Femur (tissue), 1 donor: ENCODE measurements around the gene RASA4.
"Not testable (repeated sequence)": the region's sequence is repeated elsewhere in the genome, so short reads cannot be mapped to it uniquely, and the experiment has no call there.

ENCODE experiments used
- DNase-seq: peaks from one replicate; pipeline ENCODE4 v3.0.0-alpha.2; 2017

Gene RASA4

DNA sequence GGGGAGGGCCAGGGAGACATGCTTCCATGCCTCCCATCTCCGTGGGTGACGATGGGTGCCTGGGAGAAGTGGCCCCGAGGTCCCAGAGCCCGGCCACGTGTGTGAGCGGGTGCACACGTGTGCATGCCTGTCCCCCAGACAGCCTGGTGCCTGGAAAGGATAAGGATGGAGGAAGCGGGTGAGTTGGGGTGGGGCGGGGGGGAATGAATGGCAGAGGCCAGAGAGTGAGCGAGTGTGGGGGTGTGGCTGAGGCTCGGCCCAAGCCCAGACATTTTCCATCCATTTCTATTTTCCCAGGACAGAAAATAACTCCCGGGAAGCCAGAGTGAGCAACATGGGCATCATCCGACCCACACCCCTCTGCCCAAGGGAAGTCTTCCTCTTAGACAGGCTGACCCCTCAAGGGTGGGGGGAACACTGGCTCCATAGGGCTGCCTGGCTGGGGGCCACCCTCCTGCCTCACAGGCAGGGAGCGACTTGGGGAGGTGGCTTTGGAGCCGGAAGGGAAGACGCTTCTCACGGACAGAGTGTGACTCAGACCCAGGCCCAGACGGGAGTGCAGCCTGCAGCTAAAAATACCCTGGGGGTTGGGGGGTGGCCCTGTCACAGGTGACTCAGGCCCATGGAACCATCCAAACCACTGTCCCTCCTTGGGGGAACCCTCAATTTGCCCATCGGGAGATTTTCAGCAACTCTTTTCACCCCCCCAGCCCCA lies 12.0 kb downstream of the RASA4 start:
- not testable (repeated sequence) for DNase-seq

DNA sequence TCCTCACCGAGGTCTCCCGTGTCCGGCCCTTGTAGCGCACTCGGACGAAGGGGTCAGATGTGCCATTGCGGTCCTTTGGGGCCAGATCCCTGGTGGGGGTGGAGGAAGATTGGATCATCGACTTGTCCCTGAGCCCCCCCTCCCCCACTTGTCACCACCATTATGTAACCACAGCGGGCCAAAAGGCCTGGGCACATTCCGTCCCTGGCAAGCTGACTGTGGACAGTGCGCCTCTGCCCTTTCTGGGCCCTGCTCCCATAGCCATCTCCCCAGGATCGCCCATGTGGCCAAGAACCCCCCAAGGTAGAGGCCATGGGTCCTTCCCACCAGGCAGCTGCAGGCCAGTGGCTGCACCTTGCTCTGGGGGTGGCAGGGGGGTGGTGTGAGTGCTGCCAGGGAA lies 14.2 kb downstream of the RASA4 start:
- DNase-seq = not testable (repeated sequence)

DNA sequence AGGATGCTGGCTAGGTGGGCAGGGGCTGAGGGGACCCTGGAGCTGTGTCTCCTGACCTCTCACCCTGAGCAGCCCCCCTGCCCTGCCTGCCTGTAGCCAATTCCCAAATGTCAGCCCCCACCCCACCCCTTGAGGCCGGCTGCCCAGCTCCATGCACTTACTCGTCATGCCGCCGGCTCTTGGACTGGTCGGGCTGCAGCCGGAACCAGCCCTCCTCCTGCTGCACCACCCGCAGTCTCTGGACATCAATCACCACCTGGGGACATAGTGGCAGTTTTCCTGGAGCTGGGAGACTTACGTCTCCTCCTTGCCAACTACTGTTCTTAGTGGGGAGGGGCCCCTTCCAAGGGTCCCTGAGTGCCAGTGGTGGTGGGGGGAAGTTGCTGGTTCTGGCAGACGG lies 16.9 kb downstream of the RASA4 start:
- DNase-seq = not testable (repeated sequence)

DNA sequence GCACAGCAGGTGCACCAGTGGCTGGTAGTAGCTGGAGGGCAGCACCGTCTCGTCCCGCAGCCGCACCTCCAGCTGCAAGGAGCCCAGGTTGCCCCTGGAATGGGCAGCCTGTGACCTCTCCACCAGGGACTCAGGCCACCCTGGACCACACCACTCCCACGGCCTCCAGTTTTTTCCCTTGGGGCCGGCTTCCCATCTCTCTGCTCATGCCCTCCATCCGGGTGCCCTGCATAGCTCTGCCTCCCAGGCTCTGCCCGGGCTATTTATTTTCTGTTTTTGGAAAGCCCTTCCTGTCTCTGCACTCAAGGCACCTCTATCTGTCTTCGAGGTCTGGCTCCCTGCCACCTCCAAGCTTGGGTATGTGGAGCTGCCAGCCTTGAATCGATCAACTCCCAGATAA lies 20.5 kb downstream of the RASA4 start:
- DNase-seq = not testable (repeated sequence)

DNA sequence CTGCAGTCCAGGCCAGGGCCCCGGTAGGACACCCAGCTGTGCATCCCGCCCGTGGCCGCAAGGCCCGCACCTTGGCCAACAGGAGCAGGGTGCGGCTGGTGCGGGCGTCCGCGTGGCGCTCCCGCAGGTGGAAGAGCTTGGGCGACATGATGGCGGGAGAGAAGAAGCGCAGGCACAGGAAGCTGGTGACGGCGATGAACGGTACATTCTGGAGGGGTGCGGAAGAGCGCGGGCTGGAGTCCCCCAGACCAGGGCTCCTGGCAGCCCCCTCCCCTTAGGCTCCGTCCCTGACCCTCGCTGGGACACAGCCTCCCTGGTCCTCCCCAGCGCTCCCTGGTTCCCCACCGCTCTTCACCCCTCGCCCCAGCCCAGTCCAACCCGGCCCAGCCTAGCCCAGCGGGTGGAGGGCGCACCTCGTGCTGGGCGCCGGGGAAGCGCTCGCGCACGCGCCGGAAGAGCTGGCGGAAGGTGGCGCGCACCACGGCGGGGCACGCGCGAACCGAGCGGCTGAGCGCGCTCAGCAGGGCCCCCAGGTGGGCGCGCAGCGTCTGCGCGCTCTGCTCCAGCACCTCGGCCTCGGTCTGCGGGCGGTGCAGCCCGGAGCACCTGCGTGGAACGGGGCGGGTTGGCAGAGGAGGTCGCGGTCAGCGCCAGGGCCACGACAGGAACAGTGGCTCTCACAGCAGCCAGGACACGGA lies 22.8 kb downstream of the RASA4 start:
- DNase-seq = not testable (repeated sequence)

DNA sequence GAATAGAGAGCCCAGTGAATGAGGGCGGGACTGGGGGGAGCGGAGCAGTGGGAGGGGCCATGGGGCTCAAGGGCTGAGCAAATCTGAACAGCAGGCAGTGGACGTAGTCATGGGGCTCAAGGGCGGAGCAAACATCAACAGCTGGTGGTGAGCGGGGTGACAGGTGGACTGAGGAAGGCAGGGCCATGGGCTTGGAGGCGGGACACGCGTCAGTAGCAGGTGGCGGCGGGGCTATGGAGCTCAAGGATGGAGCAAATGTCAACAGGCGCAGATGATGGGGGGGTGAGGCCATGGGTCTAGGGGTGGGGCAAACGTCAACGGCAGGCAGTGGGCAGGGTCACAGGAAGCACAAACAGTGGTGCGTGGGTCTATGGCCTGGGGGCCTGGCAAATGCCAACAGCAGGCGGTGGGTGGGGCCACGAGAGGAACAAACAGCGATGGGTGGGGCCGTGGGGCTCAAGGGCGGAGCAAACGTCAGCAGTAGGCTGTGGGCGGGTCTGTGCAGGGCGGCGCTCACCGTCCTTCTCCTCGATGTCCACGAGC lies 24.0 kb downstream of the RASA4 start:
- DNase-seq = not testable (repeated sequence)

DNA sequence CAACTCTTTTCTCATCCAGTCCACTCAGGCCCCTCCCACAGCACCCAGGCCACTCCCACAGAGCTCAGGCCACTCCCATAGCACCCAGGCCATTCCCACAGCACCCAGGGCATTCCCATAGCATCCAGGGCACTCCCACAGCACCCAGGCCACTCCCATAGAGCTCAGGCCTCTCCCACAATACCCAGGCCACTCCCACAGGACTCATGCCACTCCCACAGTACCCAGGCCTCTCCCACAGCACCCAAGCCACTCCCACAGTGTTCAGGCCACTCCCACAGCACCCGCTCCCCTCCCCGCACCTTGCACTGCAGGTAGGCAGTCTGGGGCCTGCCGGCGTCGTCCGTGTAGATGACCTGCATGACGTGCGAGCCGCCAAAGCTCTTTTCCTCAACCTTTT lies 26.7 kb downstream of the RASA4 start:
- DNase-seq = not testable (repeated sequence)

DNA sequence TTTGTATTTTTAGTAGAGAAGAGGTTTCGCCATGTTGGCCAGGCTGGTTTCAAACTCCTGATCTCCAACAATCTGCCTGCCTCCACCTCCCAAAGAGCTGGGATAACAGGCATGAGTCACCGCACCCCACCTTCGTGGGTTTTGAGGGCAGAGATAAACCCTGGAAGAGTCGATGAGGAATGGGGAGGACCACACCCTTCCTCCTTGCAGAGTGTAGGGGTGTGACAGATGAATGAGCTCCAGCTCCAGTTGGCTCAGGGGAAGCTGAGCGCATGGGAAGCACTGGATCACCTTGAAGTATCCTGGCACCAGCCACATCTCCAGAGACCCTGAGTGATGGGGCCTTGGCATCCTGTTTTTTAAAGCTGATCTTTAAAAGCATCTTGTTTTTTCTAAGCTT lies 33.1 kb downstream of the RASA4 start:
- DNase-seq = not testable (repeated sequence)

DNA sequence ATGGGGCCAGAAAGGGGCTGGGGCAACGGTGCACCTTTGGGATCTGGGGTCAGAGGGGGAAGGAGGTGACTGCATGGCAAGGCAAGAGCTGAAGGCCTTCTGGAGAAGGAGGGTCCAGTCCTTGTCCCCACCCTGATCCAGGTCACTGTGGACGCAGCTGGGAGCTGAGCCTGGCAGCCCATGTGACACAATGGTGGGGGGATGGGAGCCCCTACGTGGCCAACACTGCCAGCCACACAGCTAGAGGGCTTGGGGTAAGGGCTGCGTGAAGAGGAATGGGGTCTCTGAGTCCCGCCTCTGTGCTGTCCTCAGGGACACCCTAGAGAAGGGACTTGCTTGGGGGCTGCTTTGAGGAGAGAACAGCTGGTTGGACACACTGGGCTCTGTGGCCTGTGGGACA lies 34.8 kb downstream of the RASA4 start:
- DNase-seq = not testable (repeated sequence)

DNA sequence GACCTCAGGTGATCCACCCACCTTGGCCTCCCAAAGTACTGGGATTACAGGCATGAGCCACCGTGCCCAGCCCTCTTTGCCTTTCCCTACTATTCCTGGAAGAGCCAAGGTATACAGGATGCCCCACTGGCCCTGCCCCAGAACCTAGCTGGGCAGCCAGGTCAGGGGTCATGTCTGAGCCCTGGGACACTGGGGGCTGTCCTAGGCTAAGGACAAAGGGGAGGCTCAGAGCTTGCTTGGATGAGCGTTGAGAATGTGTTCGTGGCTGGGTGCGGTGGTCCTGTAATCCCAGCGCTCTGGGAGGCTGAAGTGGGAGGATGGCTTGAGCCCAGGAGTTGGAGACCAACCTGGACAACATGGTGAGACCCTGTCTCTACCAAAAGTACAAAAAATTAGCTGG lies 38.1 kb downstream of the RASA4 start:
- DNase-seq = not testable (repeated sequence)

DNA sequence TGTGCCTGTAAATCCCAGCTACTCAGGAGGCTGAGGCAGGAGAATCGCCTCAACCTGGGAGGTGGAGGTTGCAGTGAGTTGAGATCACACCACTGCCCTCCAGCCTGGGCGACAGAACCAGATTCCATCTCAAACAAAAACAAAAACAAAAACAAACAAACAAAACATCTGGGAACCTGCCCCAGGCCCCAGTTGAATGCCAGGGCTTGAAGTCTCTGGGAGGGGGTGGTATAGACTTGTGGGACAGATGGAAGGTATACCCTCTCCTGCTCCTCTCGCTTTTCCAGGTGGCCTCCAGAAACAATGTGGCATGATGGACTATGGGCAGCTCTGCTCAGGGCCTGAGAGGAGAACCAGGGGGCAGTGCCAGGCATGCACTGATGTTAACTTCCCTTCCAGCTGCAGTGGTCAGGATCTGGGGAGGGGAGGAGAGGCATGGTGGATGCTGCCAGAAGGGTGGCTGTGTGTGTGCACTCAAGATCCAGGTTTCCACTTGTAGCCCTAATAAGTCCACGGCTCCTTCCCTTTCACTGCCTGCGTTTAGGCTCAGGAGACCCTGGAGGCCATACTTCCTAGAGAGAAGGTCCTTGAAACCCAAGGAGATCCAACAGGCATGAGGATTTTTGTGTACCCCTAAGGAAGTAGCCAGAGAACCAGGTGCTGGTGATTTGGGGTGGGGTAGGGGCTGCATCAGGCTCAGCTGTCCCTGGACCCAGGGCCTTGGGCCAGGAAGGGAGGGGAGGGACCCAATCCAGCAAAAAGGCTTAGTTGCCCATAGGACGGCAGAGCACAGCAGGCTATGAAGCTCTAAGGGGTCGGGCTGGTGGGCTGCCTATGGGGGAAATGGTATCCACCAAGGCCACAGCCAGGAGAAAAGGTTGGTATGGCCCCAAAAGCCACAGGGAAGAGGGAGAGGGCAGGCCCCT lies 39.0 kb downstream of the RASA4 start:
- not testable (repeated sequence) for DNase-seq

DNA sequence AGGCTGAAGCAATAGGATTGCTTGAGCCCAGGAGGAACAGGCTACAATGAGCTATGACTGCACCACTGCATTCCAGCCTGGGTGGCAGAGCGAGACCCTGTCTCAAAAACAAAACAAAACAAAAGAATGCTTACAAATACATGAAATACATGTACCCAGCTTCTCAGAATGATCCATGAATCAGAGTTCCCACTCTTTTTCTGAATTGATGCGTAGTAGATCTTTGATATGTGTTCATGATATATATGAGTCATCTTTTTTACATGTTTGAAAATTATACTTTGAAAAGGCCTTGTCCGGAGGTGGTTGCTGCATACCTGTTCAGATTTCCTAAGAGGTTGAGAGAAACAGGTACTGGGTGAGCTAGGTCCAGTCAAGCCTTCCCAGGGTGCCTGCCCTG lies 40.2 kb downstream of the RASA4 start:
- not testable (repeated sequence) for DNase-seq

DNA sequence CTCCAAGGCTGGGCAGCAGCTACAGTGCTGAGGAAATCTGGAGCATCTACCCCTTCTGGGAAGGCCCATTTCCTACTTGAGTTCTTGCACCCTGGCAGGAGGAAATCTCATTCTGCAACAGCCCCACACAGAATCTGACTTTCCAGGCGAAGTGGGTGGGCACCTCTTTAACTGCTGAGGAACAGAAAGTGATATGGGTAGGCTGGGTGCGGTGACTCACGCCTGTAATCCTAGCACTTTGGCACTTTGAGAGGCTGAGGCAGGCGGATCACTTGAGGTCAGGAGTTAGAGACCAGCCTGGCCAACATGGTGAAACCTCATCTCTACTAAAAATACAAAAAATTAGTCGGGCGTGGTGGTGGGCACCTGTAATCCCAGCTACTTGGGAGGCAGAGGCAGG lies 41.9 kb downstream of the RASA4 start:
- not testable (repeated sequence) for DNase-seq

DNA sequence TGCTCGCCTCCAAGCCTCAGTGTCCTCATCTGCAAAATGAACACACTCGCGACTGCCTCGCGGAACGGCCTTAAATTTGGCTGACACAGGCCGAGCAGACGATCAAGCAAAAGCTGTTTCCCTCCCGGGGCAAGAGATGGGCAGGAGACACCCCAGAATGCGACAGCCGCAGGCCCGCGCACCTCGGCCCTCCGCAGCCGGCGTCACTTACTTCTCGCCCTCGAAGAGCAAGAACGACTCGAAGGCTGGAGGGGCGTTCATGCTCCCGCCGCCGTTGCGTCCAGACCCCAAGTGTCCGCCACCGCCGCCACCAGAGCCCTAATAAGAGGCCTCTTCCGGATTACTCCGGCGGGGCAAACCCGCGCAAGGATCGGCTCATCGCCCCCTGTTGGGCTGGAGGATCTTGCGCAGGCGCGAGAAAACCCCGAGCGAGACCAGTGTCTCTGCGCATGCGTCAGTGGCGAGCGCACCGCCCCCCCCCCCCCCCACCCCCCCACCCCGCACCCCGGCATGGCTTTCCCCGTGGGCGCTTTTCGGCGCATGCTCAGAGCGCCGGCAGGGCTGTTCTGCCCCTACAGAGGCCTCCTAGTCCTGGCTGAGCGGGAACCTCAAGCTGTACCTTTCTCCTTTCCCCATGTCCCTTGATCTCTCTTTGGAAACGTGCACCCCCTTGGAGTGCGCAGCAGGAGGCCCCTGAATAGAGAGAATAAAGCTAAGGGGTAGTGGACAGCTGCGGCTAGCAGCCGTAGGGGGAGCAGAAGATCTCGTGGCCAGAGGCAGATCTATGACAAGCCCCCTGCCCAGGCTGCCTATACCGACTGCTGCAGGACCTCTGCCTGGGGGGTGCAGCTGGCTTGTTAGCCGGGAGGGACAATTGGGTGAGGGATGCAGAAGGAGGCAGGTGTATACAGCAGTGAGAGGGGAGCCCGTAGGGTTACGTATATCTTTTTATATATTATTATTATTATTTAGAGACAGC lies 44.0 kb downstream of the RASA4 start, which contains the start of gene POLR2J3:
Gene POLR2J3 (minus strand): TSS at position 323 of the 979 bp plus-strand sequence. CDS start 62 bp downstream, at position 261.
- DNase-seq = not testable (repeated sequence)

DNA sequence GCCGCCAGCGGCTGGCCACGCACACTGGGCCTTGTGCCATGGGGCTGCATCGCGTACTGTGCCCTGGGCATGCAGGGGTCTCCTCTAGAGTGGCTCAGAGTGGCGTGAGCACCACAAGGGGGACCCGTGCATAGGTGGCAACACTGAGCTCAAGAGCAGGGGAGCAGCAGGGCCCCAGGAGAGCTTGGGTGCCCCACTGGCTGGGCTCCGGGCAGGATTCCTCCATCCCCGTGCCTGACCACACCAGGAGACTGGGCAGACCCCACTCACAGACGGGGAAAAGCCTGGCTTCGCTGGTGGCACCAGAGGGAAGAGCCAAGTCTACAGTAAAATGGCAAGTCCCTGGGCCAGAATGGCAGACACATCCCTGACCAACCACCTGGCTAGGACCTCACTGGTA lies 47.9 kb downstream of the RASA4 start:
- not testable (repeated sequence) for DNase-seq

DNA sequence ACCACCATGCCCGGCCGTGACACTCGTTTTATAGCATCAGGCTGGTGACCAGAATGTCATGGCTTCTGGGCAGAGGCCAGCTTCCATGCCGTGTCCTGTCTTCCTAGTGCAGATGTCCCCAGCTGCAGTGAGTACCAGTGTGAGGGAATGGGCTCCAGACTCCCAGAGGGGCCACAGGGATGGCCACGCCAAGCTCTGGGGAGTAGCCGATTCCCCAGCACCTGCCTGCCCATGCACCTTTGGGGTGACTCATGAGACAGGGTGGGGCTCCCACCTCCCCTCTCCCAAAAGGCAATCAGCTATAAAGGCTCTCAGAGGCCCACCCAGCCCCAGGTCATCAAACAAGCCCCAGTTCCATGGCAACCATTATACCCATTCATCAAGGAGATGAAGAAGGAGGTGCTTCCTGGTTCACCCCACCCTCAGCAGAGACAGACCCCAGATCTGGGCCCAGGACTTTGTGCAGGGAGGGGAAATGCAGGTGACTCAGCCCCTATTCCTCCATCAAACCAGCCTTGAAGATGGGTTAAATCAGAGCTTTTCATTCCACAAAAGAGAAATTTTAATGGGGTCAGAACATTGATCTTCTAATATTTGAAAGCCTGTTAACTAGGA lies 65.6 kb downstream of the RASA4 start, which contains the start of gene SPDYE2:
Gene SPDYE2 (plus strand): TSS at position 419 of the 615 bp plus-strand sequence. CDS start 2,030 bp downstream, outside the sequence.
- not testable (repeated sequence) for DNase-seq

DNA sequence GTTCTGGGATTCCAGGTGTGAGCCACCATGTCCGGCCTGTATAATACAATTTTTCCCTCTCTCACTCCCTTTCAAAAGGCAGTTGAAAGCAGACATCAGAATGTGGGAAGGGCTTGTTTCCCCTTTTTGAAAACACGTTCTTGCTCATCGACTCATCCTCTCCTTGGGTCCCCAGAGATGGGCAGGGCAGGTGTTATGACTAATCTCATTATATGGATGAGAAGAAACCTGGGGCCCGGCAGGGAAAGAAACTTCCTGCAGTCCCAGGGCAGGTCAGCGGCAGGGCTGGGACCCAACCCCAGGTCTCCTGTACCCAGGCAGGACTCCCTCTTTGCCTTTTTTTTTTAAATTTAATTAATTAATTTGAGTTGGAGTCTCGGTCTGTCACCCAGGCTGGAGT lies 70.2 kb downstream of the RASA4 start:
- DNase-seq = not testable (repeated sequence)

DNA sequence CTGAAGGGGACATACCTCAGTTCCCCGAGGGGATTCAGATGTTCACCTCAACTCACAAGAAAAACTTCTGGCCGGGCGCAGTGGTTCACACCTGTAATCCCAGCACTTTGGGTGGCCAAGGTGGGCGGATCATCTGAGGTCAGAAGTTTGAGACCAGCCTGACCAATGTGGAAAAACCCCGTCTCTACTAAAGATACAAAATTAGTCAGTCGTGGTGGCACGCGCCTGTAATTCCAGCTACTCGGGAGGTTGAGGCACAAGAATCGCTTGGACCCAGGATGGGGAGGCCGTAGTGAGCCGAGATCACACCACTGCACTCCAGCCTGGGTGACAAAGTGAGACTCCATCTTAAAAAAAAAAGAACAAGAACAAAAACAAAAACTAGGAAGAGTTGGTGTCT lies 71.3 kb downstream of the RASA4 start:
- DNase-seq = not testable (repeated sequence)

DNA sequence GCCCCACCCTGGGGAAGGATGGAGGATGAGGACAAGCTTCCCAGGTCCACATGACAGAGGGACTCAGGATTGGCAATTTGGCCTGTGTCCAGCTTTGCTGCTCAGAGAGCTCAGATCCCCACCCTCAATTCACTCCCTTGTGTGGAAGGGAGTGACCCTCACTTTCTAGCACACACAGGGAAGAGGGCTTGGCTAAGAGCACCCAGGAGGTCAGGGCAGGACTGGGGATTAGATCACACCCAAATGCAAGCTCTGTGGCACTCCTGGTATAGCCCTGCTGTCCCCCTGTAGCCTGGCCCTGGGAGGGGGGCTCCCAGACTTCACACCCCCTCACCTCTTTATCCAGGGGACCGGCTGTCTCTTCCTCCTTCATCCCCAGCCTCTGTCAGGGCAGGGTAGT lies 72.2 kb downstream of the RASA4 start:
- not testable (repeated sequence) for DNase-seq

DNA sequence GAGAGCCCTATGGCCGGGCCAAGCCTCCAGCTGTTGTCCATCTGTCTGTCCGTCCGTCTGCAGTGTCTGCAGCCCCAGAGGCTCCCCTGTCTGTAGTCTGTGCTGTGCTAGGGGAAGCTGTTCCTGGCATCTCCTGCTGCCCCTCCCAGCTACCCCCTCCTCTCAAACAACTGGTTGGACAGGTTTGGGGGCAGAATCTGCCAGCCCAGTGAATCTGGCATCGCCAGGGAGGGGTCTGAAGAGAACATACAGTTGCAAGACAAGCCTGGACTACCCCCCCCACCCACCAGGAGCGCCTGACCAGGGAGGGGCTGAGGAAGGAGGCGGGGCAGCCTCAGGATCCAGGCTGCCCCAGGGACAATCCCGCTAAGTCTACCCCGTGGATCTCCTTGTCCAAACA lies 73.0 kb downstream of the RASA4 start, which contains the start of gene UPK3BL2:
Gene UPK3BL2 (minus strand): TSS at position 101 of the 400 bp plus-strand sequence. CDS start 60 bp downstream, at position 41.
- not testable (repeated sequence) for DNase-seq

DNA sequence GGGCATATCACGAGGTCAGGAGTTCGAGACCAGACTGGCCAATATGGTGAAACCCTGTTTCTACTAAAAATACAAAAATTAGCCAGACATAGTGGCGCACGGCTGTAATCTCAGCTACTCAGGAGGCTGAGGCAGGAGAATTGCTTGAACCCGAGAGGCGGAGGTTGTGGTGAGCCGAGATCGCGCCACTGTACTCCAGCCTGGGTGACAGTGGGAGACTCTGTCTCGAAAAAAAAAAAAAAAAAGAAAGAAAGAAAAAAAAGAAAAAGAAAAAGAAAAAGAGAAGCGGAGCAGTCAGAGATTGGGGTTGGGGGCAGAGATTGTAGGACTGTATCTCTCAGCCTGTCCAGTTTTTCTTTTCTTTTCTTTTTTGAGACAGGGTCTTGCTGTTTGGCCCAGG lies 73.8 kb downstream of the RASA4 start:
- not testable (repeated sequence) for DNase-seq
